NT2/D1 (cell line): ENCODE measurements around the gene ZNF337.

ENCODE experiments used
- SUZ12 ChIP-seq: IDR thresholded peaks from 2 replicates; pipeline ENCODE4 v1.6.1; 2011; ENCODE audit not compliant: insufficient read length, insufficient read depth; ENCODE audit errors: extremely low read depth
- YY1 ChIP-seq: IDR thresholded peaks from 2 replicates; pipeline ENCODE4 v1.6.1; 2011; ENCODE audit not compliant: insufficient read length, insufficient read depth
- ZNF274 ChIP-seq: IDR thresholded peaks from 2 replicates; pipeline ENCODE4 v1.6.1; 2011; ENCODE audit warnings: mild to moderate bottlenecking, low read depth, low read length

GRCh38 chr20:25725639-25726038 lies 29.0 kb upstream of the ZNF337 start:
- TF ChIP-seq ZNF274 (no peak), YY1 (no peak), SUZ12 (no peak)
